Fibroblast of the aortic adventitia (primary cell): ENCODE results near the gene CSMD2. TPM values are rescaled to one million over a fixed set of nuclear protein-coding genes. Genes with fewer than 3 reads are reported as not detected.

Experiments
- DNase-seq: peaks from one replicate; pipeline ENCODE4 v3.0.0-alpha.2; 2010; ENCODE audit warnings: low read depth
- H3K4me3 ChIP-seq: 2 replicates; pipeline ENCODE4 v1.5.1; 2011; ENCODE audit warnings: low read depth, mild to moderate bottlenecking, control low read depth, low read length, moderate library complexity
- total RNA-seq: library from RNA; depleted of rRNA; stranded (reverse); fragments of >200 nt; gene quantifications from 2 replicates; pipeline ENCODE4 v1.2.3, GENCODE V29; 2012; ENCODE audit warnings: low replicate concordance
- TF ChIP-seq, protein P1 (sequence below): IDR thresholded peaks from 2 replicates; pipeline ENCODE4 v1.5.1; 2011; ENCODE audit warnings: mild to moderate bottlenecking, low read length, control low read depth, inconsistent platforms; ENCODE audit not compliant: insufficient read depth

Gene CSMD2
- total RNA-seq, 1 donor = 6.6 TPM

DNA sequence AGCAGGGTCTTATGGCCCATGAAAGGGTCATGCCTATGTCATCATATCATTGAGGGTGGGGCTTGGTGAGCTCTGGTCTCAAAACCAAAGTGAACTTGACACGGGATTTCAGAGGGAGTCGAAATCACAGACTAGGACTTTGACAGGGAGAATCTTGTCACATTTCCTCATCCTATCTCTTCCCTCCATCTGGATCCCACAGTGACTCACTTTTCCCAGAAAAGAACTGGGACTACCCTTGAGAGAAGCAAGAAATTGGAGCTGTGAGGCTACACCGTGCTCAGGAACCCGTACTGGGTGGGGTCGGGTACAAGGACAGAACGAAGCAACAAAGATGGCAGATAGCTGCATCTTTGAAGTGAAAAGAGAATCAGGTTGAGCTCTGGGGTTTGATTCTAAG is 623.1 kb downstream of the CSMD2 start:
- no peak overlapping the region for H3K4me3 ChIP-seq
- TF ChIP-seq, protein P1, sequence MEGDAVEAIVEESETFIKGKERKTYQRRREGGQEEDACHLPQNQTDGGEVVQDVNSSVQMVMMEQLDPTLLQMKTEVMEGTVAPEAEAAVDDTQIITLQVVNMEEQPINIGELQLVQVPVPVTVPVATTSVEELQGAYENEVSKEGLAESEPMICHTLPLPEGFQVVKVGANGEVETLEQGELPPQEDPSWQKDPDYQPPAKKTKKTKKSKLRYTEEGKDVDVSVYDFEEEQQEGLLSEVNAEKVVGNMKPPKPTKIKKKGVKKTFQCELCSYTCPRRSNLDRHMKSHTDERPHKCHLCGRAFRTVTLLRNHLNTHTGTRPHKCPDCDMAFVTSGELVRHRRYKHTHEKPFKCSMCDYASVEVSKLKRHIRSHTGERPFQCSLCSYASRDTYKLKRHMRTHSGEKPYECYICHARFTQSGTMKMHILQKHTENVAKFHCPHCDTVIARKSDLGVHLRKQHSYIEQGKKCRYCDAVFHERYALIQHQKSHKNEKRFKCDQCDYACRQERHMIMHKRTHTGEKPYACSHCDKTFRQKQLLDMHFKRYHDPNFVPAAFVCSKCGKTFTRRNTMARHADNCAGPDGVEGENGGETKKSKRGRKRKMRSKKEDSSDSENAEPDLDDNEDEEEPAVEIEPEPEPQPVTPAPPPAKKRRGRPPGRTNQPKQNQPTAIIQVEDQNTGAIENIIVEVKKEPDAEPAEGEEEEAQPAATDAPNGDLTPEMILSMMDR = no peak
- DNase-seq = no peak

DNA sequence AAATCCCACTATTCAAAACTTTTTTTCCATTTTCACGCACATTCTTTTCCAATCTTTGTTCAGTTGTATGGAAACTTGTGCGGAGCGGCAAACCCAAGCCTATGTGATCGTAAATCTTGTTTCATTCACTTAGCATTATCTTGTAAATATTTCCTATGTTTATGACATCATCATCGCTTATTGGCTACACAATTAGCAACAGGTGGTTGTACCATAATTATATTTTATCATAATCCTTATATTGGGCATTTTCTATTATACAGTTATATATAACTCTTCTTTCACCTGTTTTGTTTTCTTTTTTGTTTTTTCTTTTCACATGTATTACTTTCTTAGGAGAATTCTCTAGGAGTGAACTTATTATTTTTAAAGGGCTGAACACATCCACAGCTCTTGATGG is 627.1 kb downstream of the CSMD2 start:
- DNase-seq = no peak
- TF ChIP-seq, protein P1 = no peak

DNA sequence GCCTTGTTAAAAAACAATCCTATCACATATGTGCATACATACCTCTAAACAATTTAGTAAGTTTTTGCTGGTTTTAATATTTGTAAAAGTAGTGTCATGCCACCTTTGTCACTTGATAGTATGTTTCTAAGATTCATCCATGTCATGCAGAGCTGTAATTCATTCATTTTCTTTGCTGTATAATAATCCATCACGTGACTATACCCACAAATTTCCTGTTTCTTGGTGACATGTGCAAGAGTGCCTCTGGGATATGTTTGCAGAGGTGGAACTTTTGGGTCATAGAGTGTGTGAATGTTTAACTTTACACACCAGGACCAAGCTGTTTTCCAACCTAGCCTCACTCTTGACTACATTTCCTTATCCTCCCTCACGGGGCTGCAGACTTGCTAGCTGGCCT is 629.7 kb downstream of the CSMD2 start:
- DNase-seq = no peak
- H3K4me3 ChIP-seq = no peak overlapping the region
- TF ChIP-seq, protein P1 = no peak

More for the DNA sequence above, 627.1 kb downstream of the CSMD2 start:
- no peak overlapping the region for H3K4me3 ChIP-seq

DNA sequence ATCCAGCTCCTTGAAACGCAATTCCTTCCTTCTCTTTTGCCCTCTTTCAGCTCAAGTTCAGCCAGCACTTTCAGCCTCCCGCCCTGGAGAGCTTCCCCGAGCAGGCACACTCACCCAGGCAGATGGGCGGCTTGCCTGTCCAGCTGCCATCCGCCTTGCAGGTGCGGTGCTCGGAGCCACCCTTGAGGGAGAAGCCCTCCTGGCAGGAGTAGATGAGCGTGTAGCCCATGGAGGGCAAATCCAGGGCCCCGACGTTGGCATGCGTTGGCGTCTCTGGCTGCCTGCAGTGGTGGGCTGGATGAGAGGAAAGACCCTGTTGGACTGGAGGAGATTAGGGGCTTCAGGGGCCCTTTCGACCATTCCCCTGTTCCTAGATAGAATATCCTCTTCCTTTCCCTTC is 632.1 kb downstream of the CSMD2 start:
- TF ChIP-seq, protein P1 = no peak
- H3K4me3 ChIP-seq = no peak overlapping the region
- no peak for DNase-seq

DNA sequence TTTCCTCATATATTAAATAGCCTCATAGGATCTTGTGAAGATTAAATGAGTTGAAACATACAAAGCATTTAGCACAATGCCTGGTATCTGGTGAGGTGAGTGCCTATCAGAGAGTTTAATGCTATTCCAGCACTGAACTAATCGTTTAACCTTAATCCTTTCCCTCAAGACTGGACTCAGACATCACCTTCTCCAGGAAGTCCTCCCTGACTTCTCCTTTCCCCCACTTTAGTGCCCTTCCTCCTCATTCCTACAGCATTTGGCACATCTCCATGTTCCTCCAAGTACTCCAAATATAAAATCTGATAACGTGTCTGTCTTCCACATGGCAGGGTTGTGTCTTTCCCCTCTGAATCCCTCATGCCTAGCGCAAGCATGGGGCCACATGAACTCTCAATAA is 632.8 kb downstream of the CSMD2 start:
- TF ChIP-seq, protein P1 = no peak
- no peak for DNase-seq
- H3K4me3 ChIP-seq = no peak overlapping the region

DNA sequence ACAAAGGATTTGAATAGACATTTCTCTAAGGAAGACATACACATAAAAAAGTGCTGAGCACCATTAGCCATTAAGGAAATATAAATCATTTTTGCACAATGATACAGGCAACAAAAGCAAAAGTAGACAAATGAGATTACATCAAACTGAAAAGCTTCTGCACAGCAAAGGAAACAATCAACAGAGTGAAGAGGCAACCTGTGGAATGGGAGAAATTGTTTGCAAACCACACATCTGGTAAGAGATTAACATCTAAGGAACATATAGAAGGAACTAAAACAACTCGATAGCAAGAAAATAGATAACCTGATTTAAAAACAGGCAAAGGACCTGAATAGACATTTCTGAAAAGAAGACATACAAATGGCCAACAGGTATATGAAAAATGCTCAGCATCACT is 635.1 kb downstream of the CSMD2 start:
- DNase-seq = no peak
- TF ChIP-seq, protein P1 = no peak
- H3K4me3 ChIP-seq = no peak overlapping the region

DNA sequence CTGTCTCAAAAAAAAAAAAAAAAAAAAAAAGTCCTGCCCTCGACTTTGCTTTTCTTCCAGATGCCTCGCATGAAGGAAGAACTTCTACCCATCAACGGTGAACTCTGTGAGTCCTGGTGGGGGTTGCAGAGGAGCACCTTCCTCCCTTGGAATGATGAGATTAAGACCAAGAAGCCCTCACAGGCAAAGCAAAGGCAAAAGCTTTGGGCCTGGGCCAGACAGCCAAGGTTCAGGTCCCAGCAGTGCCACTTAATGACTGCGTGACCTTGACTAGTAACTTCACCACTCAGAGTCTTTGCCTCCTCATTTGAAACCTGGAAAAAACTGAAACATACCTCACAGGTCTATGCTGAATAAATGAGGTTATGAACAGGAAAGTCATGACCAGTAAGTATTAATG is 637.1 kb downstream of the CSMD2 start:
- no peak overlapping the region for H3K4me3 ChIP-seq
- no peak for DNase-seq
- TF ChIP-seq, protein P1 = no peak
